KMS-11 (cell line): ENCODE measurements around the gene EVC.

Experiments used
- H2AFZ ChIP-seq: fragments of 200-600 bp; sonication (generic); 2 replicates; pipeline ENCODE4 v1.6.1; 2016; ENCODE audit warnings: antibody characterized with exemption, mixed run types, low read depth
- H3K27ac ChIP-seq: fragments of 200-600 bp; sonication (generic); 2 replicates; pipeline ENCODE4 v1.6.1; 2016; ENCODE audit warnings: mild to moderate bottlenecking, mixed run types
- H3K27me3 ChIP-seq: fragments of 200-600 bp; sonication (generic); 2 replicates; pipeline ENCODE4 v1.6.1; 2017; ENCODE audit warnings: mild to moderate bottlenecking, low read depth, mixed run types, moderate library complexity; ENCODE audit not compliant: insufficient read depth
- H3K36me3 ChIP-seq: fragments of 200-600 bp; sonication (generic); 2 replicates; pipeline ENCODE4 v1.6.1; 2017; ENCODE audit warnings: mild to moderate bottlenecking, mixed run types; ENCODE audit not compliant: insufficient read depth
- H3K4me1 ChIP-seq: fragments of 200-600 bp; sonication (generic); 2 replicates; pipeline ENCODE4 v1.6.1; 2016; ENCODE audit warnings: mild to moderate bottlenecking, low read depth, mixed run types; ENCODE audit not compliant: poor library complexity, severe bottlenecking
- H3K4me2 ChIP-seq: fragments of 200-600 bp; sonication (generic); 2 replicates; pipeline ENCODE4 v1.7.0; 2016; ENCODE audit warnings: mild to moderate bottlenecking, mixed run types
- H3K4me3 ChIP-seq: fragments of 200-600 bp; sonication (generic); IDR thresholded peaks from 2 replicates; pipeline ENCODE4 v1.6.1; 2017; ENCODE audit warnings: low read depth, low read length, mixed read lengths; ENCODE audit not compliant: insufficient read depth
- H3K79me2 ChIP-seq: fragments of 200-600 bp; sonication (generic); 2 replicates; pipeline ENCODE4 v1.6.1; 2016; ENCODE audit warnings: low read depth, mixed run types; ENCODE audit not compliant: insufficient read depth
- H3K9ac ChIP-seq: fragments of 200-600 bp; sonication (generic); 2 replicates; pipeline ENCODE4 v1.6.1; 2016; ENCODE audit warnings: mild to moderate bottlenecking, mixed run types
- H4K20me1 ChIP-seq: fragments of 200-600 bp; sonication (generic); 2 replicates; pipeline ENCODE4 v1.6.1; 2016; ENCODE audit warnings: mild to moderate bottlenecking, mixed run types; ENCODE audit not compliant: insufficient read depth
- TF ChIP-seq, protein P1 (sequence below): fragments of 200-600 bp; sonication (generic); conservative IDR thresholded peaks from 2 replicates; pipeline ENCODE4 v1.6.1; 2017; ENCODE audit warnings: low read depth, mild to moderate bottlenecking, antibody characterized with exemption, low read length, moderate library complexity, mixed read lengths

Gene EVC

DNA sequence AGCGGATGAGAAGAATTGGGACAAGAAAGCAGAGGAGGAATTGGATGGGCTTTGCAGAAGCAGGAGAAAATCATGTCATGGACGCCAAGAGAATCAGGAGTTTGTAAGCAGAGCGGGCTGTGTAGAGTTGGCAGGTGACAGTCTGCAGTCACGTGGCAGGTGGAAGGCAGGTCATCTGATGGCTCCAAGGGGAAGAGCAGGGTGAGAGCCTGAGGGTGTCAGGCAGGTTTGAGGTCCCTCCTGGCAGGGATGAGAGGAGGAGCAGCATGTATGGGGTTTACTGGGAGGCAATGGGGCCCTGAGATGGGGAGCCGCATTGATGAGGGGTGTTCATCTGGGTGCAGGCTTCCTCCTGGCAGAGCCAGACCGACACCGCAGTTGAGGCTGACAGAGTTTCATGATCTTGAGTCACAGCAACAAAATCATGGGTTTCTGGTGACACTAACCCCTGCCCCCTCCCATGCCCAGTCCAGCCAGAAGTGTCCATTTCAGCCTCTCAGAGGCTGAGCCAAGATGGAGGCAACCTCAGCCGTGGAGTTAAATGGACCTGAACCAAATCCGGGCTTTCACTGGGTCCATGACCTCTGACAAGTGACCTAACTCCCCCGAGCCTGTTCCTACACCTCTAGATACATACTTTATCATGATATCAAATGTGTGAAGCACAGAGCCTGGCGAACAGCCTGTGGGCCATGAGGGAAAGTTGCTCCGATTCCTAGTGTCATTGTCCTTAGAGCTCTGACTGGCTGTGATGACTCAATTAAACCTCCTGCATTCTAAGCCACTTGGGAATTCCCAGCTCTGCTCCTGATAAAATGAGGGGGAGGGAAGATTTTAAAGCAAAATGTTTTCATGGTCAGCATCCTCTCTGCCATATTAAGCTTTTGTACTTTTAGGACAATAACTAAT lies 36.1 kb downstream of the EVC start:
- no peak overlapping the region for H3K4me2 ChIP-seq
- H3K9ac ChIP-seq, result no peak overlapping the region
- TF ChIP-seq, protein P1, sequence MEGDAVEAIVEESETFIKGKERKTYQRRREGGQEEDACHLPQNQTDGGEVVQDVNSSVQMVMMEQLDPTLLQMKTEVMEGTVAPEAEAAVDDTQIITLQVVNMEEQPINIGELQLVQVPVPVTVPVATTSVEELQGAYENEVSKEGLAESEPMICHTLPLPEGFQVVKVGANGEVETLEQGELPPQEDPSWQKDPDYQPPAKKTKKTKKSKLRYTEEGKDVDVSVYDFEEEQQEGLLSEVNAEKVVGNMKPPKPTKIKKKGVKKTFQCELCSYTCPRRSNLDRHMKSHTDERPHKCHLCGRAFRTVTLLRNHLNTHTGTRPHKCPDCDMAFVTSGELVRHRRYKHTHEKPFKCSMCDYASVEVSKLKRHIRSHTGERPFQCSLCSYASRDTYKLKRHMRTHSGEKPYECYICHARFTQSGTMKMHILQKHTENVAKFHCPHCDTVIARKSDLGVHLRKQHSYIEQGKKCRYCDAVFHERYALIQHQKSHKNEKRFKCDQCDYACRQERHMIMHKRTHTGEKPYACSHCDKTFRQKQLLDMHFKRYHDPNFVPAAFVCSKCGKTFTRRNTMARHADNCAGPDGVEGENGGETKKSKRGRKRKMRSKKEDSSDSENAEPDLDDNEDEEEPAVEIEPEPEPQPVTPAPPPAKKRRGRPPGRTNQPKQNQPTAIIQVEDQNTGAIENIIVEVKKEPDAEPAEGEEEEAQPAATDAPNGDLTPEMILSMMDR, result no peak

DNA sequence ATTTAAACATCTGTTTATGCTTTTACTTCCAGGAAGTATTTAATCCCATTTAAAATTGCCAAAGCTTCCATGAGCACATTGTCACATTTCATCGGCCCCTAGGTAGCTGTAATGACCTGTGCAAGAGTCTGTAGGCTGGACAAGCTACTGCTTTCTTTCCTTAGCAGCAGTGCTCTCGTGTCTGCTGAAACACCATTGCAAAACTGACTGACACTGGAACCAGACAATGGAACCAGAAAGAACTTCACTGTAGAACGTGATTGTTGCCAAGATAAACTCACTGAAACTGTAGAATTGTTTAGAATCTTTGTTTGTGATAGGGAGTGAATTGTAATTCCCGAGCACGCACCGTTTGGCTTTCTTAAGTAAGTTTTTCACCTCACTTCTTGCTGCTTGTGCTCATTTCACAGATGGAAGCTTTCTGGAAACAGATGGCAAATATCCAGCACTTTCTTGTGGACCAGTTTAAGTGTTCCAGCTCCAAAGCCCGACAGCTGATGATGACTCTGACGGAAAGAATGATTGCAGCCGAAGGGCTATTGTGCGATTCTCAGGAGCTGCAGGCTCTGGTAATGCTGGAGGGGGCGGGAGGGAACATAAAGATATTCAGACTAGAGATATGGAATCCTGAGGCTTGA lies 36.9 kb downstream of the EVC start:
- H4K20me1 ChIP-seq, result no peaks in the 10 kb centered on the region
- no peak overlapping the region for H3K4me3 ChIP-seq
- no peak overlapping the region for H2AFZ ChIP-seq
- no peak overlapping the region for H3K9ac ChIP-seq
- H3K36me3 ChIP-seq, result no peaks in the 10 kb centered on the region
- no peaks in the 10 kb centered on the region for H3K79me2 ChIP-seq
- H3K27me3 ChIP-seq, result no peaks in the 10 kb centered on the region
- TF ChIP-seq, protein P1, result no peak
- H3K27ac ChIP-seq, result no peak overlapping the region
- H3K4me2 ChIP-seq, result no peak overlapping the region
- no peaks in the 10 kb centered on the region for H3K4me1 ChIP-seq

More for the DNA sequence above, 36.1 kb downstream of the EVC start:
- Histone ChIP-seq H3K27me3 (no peaks in the 10 kb centered on the region), H3K4me3 (no peak overlapping the region), H3K79me2 (no peaks in the 10 kb centered on the region), H4K20me1 (no peaks in the 10 kb centered on the region), H3K36me3 (no peaks in the 10 kb centered on the region), H3K4me1 (no peaks in the 10 kb centered on the region), H2AFZ (no peak overlapping the region), H3K27ac (no peak overlapping the region)

DNA sequence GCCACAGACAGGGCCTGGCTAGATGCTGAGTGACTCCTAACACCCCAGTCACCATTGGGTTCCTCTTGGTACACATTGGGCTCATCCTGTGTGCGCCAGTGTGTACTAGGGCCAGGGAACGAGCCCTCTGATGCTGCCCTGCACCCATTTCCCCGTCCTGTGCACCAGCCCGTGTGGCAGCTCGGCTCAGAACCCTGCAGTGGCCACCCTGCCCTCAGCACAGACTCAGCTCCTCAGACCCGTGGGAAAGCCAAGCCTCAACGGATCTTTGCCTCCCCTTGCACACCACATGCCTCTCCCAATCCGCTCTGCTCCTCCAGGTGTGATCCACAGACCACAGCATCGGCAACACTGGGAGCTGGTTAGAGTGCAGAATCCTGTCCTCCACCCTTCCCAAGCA lies 38.6 kb downstream of the EVC start:
- Histone ChIP-seq H3K27ac (no peak overlapping the region), H3K4me1 (no peaks in the 10 kb centered on the region), H2AFZ (no peak overlapping the region), H3K27me3 (no peaks in the 10 kb centered on the region), H3K4me2 (no peak overlapping the region), H3K79me2 (no peaks in the 10 kb centered on the region), H3K4me3 (no peak overlapping the region), H4K20me1 (no peaks in the 10 kb centered on the region), H3K36me3 (no peaks in the 10 kb centered on the region), H3K9ac (no peak overlapping the region)
- TF ChIP-seq, protein P1, result no peak

DNA sequence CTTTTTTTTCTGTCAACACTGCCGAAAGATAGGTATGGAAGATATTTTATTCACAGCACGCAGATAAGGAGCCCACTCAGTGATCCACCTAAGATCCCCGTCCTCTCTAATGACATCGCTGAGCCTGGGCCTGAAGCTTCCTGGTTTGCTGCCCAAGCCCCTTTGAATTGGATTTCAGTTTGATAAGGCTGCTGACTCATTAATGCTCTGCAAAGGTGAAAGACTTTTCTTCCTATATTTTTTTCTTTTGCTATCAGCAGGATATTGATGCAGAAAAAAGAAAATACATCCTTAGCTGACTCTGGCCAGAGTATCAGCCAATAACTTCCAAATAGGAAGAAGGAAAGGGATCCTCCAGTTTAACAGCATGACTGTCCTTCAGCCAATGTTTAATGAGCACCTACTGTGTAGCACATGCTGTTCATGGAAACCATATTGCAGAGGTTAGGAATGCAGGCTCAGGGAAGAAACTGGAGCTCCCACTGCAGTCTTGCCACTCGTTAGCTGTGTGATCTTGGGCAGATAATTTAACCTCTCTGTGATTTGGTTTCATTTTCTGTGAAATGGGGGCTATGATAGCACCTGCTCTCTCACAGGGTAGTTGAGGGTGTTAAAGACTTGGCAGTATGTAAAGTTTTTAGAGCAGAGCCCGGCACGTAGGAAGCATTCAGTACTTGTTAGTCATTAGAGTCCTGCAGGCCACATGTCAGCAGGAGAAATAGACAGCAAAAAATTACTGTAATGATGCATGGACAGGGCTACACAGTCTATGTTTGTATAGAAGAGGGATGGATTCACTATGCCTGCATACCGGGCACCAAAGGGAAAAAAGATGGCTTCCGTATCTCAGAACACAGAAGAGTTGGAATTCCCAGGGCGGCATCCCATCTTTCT lies 39.3 kb downstream of the EVC start:
- H3K79me2 ChIP-seq, result no peaks in the 10 kb centered on the region
- H3K27me3 ChIP-seq, result no peaks in the 10 kb centered on the region
- H3K4me3 ChIP-seq, result no peak overlapping the region
- H3K27ac ChIP-seq, result no peak overlapping the region
- H2AFZ ChIP-seq, result no peak overlapping the region
- H4K20me1 ChIP-seq, result no peaks in the 10 kb centered on the region
- H3K4me2 ChIP-seq, result no peak overlapping the region
- TF ChIP-seq, protein P1, result no peak
- H3K4me1 ChIP-seq, result no peaks in the 10 kb centered on the region
- H3K9ac ChIP-seq, result no peak overlapping the region
- no peaks in the 10 kb centered on the region for H3K36me3 ChIP-seq
